Panc1 (cell line): ENCODE measurements around the gene CIBAR2. TPM values are rescaled to one million over a fixed set of nuclear protein-coding genes. Genes with fewer than 3 reads are reported as not detected.

ENCODE experiments used
- ATAC-seq: fragments of 200-7000 bp; cut with Tn5 transposase; 2 replicates; pipeline ENCODE4 v1.9.1; 2020; ENCODE audit warnings: mild to moderate bottlenecking, moderate library complexity
- BruUV-seq: library from RNA; stranded (reverse); fragments of 400-500 nt; replicated peaks from 2 replicates; lab custom pipeline; 2021; lab: Mats Ljungman, UMichigan
- CTCF ChIA-PET: fragments of 300-600 bp; sonication (Branson Sonifier 250); formaldehyde crosslinking; loops from one replicate; lab custom pipeline; 2022; ENCODE audit warnings: antibody characterized with exemption; lab: Charles Lee
- POLR2A ChIA-PET: fragments of 300-600 bp; sonication (Branson Sonifier 250); formaldehyde crosslinking; loops from one replicate; lab custom pipeline; 2022; ENCODE audit warnings: antibody characterized with exemption; lab: Charles Lee
- DNase-seq: peaks from one replicate; pipeline ENCODE4 v3.0.0-alpha.2; 2010; ENCODE audit warnings: low read depth, low spot score
- H3K27ac ChIP-seq: 2 replicates; pipeline ENCODE4 v1.5.1; 2011; ENCODE audit warnings: mild to moderate bottlenecking, low read length, inconsistent platforms
- H3K27me3 ChIP-seq: fragments of 200-500 bp; sonication (Bioruptor generic); 2 replicates; pipeline ENCODE4 v1.6.0; 2014; ENCODE audit warnings: low read length, inconsistent platforms; ENCODE audit not compliant: control insufficient read depth, insufficient read depth
- H3K36me3 ChIP-seq: fragments of 200-500 bp; sonication (Bioruptor generic); 2 replicates; pipeline ENCODE4 v1.5.1; 2014; ENCODE audit warnings: inconsistent platforms, mild to moderate bottlenecking, low read length, moderate library complexity; ENCODE audit not compliant: control insufficient read depth, insufficient read depth
- H3K4me1 ChIP-seq: 2 replicates; pipeline ENCODE4 v1.5.1; 2011; ENCODE audit warnings: inconsistent platforms, mild to moderate bottlenecking, low read length, moderate library complexity; ENCODE audit not compliant: control insufficient read depth, insufficient read depth
- H3K4me3 ChIP-seq, 2 experiments: 2 replicates each; pipeline ENCODE4 v1.5.1; 2011 to 2012; ENCODE audit warnings: low read depth in 2 of 2, low read length in 2 of 2, mild to moderate bottlenecking in 2 of 2, inconsistent platforms in 1 of 2, moderate library complexity in 1 of 2
- H3K9me3 ChIP-seq: fragments of 200-500 bp; sonication (Bioruptor generic); 2 replicates; pipeline ENCODE4 v1.5.1; 2014; ENCODE audit warnings: low read depth, mild to moderate bottlenecking, inconsistent platforms, low read length, moderate library complexity; ENCODE audit not compliant: control insufficient read depth, insufficient read depth
- CTCF ChIP-seq: fragments of 450-650 bp; IDR thresholded peaks from 2 replicates; pipeline ENCODE4 v1.5.1; 2017; ENCODE audit warnings: mild to moderate bottlenecking
- POLR2AphosphoS5 ChIP-seq: IDR thresholded peaks from 2 replicates; pipeline ENCODE4 v1.6.1; 2012; ENCODE audit warnings: mild to moderate bottlenecking, low read depth, low read length, moderate library complexity
- REST ChIP-seq, 2 experiments: IDR thresholded peaks; 2 replicates each; pipeline ENCODE4 v1.6.1; 2011 to 2012; ENCODE audit warnings: low read depth in 2 of 2, control low read depth in 1 of 2, low read length in 1 of 2, mild to moderate bottlenecking in 1 of 2, moderate library complexity in 1 of 2; ENCODE audit not compliant: insufficient read depth in 1 of 2
- SIN3A ChIP-seq: IDR thresholded peaks from 2 replicates; pipeline ENCODE4 v1.6.1; 2012; ENCODE audit warnings: low read depth, mild to moderate bottlenecking, low read length, moderate library complexity, borderline replicate concordance; ENCODE audit not compliant: insufficient read depth
- TCF7L2 ChIP-seq: IDR thresholded peaks from 2 replicates; pipeline ENCODE4 v1.6.1; 2011; ENCODE audit warnings: mild to moderate bottlenecking, low read depth, low read length, inconsistent platforms
- in situ Hi-C: cut with HindIII; loops from 2 replicates; pipeline ENCODE4 v1.10.0; 2016; ENCODE audit warnings: low sequenced_read_pairs, low pct_unique_long_range_greater_than_20kb
- intact Hi-C: fragments of 100-400 bp; cut with micrococcal nuclease; formaldehyde crosslinking; loops from one replicate; pipeline ENCODE4 v1.10.0; 2022; ENCODE audit not compliant: unreplicated experiment
- total RNA-seq: library from RNA; stranded (reverse); gene quantifications from one replicate; pipeline ENCODE4 v1.2.1, GENCODE V29; 2021; ENCODE audit not compliant: unreplicated experiment

CIBAR2 gene
- total RNA-seq, 1 experiment from 2014 or later = not detected

DNA sequence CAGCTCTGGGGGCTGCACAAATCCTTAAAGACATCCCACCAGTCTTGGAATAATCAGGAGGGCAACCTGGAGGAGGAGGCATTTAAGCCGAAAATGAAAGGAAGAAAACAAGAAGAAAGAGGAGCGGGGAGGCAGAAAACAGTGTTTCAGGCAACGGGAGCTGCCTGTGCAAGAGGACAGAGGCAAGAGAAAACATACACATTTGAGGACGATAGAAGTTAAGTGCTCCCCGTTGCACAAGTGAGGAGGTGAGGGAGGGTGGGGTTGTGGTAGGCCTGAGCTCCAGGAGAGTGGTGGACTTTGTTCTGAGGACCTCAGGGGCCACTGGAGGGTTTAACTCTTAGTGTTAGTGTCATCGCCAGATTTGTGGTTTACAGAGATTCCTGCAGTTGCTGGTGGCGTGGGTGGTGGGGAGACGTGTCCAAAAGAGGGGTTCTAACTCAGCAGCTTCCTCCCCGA, 27.6 kb upstream of the CIBAR2 start:
- H3K27me3 ChIP-seq = no peaks in the 10 kb centered on the region
- ChIA-PET POLR2A (no interaction called here), CTCF (no interaction called here)
- DNase-seq (no peak), ATAC-seq (no peak)
- peaks cover 17% of the 10 kb centered on the region; the same call in 1 of the 2 replicates for H3K4me1 ChIP-seq
- H3K4me3 ChIP-seq = no peak overlapping the region
- H3K36me3 ChIP-seq = no peaks in the 10 kb centered on the region
- intact Hi-C loops (no loop called here), in situ Hi-C loops (no loop called here)
- no peaks in the 10 kb centered on the region for H3K9me3 ChIP-seq
- no peak for TF ChIP-seq REST (IDR thresholded peaks at IDR 0.05; ENCODE audit: insufficient read depth in 1 of 2, low read depth in 2 of 2, low read length in 1 of 2)
- TF ChIP-seq SIN3A = no peak
- no peak for TF ChIP-seq TCF7L2
- no peak for TF ChIP-seq CTCF
- no peak for TF ChIP-seq POLR2AphosphoS5
- H3K27ac ChIP-seq = no peak overlapping the region
- no TSS peak for BruUV-seq

- DNase-seq (no peak), ATAC-seq (no peak)
- H3K27ac ChIP-seq = no peak overlapping the region
- TF ChIP-seq CTCF = no peak
- TF ChIP-seq POLR2AphosphoS5 = no peak
- no peak for TF ChIP-seq SIN3A
- TF ChIP-seq TCF7L2 = no peak
- TF ChIP-seq REST (IDR thresholded peaks at IDR 0.05; ENCODE audit: insufficient read depth in 1 of 2, low read depth in 2 of 2, low read length in 1 of 2) = no peak
- CTCF ChIA-PET = interaction anchor here (0.7 kb wide), 1 partner anchor 10 kb away, joined by 7 read pairs; no protein-coding TSS in a partner anchor
- H3K36me3 ChIP-seq = no peaks in the 10 kb centered on the region
- no peaks in the 10 kb centered on the region for H3K9me3 ChIP-seq
- H3K4me1 ChIP-seq = peaks cover 13% of the 10 kb centered on the region; the same call in 1 of the 2 replicates
- intact Hi-C loops (no loop called here), in situ Hi-C loops (no loop called here)
- no peaks in the 10 kb centered on the region for H3K27me3 ChIP-seq
- no TSS peak for BruUV-seq
- POLR2A ChIA-PET = interaction anchor here (0.7 kb wide), 1 partner anchor 407 kb away, joined by 7 read pairs; no protein-coding TSS in a partner anchor
- H3K4me3 ChIP-seq = no peak overlapping the region
Observed at GRCh38 chr16:85138825-85139627, 26.8 kb upstream of the CIBAR2 start.
